Endothelial cell of umbilical vein (primary cell): ENCODE data around the gene YTHDC1. TPM values are rescaled to one million over a fixed set of nuclear protein-coding genes. Genes with fewer than 3 reads are reported as not detected.

Source experiments
- BruUV-seq: library from RNA; stranded (reverse); fragments of 400-500 nt; replicated peaks from 2 replicates; lab custom pipeline; 2021; lab: Mats Ljungman, UMichigan
- CTCF ChIA-PET: fragments of 300-600, 350-600 bp; sonication (Branson Sonifier 250); formaldehyde crosslinking; loops from one replicate; lab custom pipeline; 2021; ENCODE audit warnings: antibody characterized with exemption, inconsistent platforms; lab: Charles Lee
- POLR2A ChIA-PET: fragments of 300-600, 350-600 bp; sonication (Branson Sonifier 250); formaldehyde crosslinking; loops from one replicate; lab custom pipeline; 2021; ENCODE audit warnings: antibody characterized with exemption, inconsistent platforms; lab: Charles Lee
- DNase-seq: peaks from one replicate; pipeline ENCODE4 v3.0.0-alpha.2; 2011; ENCODE audit warnings: low read depth, low spot score
- FAIRE-seq: peaks from 2 replicates; lab custom pipeline; 2011; peaks lifted over from hg19 to GRCh38; lab: Jason Lieb, UNC
- H2AFZ ChIP-seq: 2 replicates; pipeline ENCODE4 v1.6.0; 2012; ENCODE audit warnings: low read depth, low read length, control low read depth, inconsistent platforms
- H3K27ac ChIP-seq: 2 replicates; pipeline ENCODE4 v1.5.1; 2011; ENCODE audit warnings: low read depth, mild to moderate bottlenecking, control low read depth, low read length, moderate library complexity; ENCODE audit not compliant: insufficient read depth
- H3K27me3 ChIP-seq, 2 experiments: 2 replicates each; pipeline versions ENCODE4 v1.6.0 to v1.6.1; 2011; ENCODE audit warnings: low read length in 2 of 2, mixed read lengths in 1 of 2; ENCODE audit not compliant: control insufficient read depth in 2 of 2, insufficient read depth in 2 of 2
- H3K36me3 ChIP-seq, 2 experiments: 2 replicates in 1 of 2; 3 replicates in 1 of 2; pipeline ENCODE4 v1.5.1; 2011; ENCODE audit warnings: low read length in 2 of 2, mild to moderate bottlenecking in 1 of 2, moderate library complexity in 1 of 2; ENCODE audit not compliant: control insufficient read depth in 2 of 2, insufficient read depth in 2 of 2; ENCODE audit errors: extremely low read depth in 1 of 2
- H3K4me1 ChIP-seq: 3 replicates; pipeline ENCODE4 v1.5.1; 2011; ENCODE audit warnings: mild to moderate bottlenecking, low read length; ENCODE audit not compliant: control insufficient read depth, insufficient read depth; ENCODE audit errors: extremely low read depth
- H3K4me2 ChIP-seq: 2 replicates; pipeline ENCODE4 v1.6.1; 2011; ENCODE audit warnings: low read length, control low read depth, mixed read lengths; ENCODE audit not compliant: insufficient read depth
- H3K4me3 ChIP-seq, 3 experiments: fragments of 200-600 bp in 1 of 3; sonication (generic), shearing (Covaris generic) in 1 of 3; replicated peaks in 1 of 3; 2 replicates each; pipeline ENCODE4 v1.5.1; 2011 to 2016; ENCODE audit warnings: control low read depth in 3 of 3, low read length in 3 of 3, mild to moderate bottlenecking in 2 of 3, inconsistent platforms in 1 of 3, low read depth in 1 of 3, moderate library complexity in 1 of 3; ENCODE audit not compliant: insufficient read depth in 1 of 3
- H3K79me2 ChIP-seq: 2 replicates; pipeline ENCODE4 v1.6.0; 2012; ENCODE audit warnings: low read length, inconsistent platforms; ENCODE audit not compliant: control insufficient read depth, insufficient read depth
- H3K9ac ChIP-seq: replicated peaks from 2 replicates; pipeline ENCODE3; 2011; ENCODE audit warnings: low read length, control low read depth; ENCODE audit not compliant: insufficient read depth; ENCODE audit errors: extremely low read depth
- H3K9me1 ChIP-seq: replicated peaks from 3 replicates; pipeline ENCODE4 v1.6.0; 2011; ENCODE audit warnings: mild to moderate bottlenecking, low read length; ENCODE audit not compliant: control insufficient read depth, insufficient read depth; ENCODE audit errors: extremely low read depth
- H3K9me3 ChIP-seq: replicated peaks from 2 replicates; pipeline ENCODE4 v1.5.1; 2012; ENCODE audit warnings: low read length, inconsistent platforms; ENCODE audit not compliant: control insufficient read depth, insufficient read depth
- H4K20me1 ChIP-seq: replicated peaks from 2 replicates; pipeline ENCODE3; 2011; ENCODE audit warnings: mild to moderate bottlenecking, low read length; ENCODE audit not compliant: control insufficient read depth, insufficient read depth; ENCODE audit errors: extremely low read depth
- CTCF ChIP-seq, 2 donors: IDR thresholded peaks; 1 replicate in 1 of 2; 2 replicates in 1 of 2; pipeline ENCODE4 v1.5.1; 2011; ENCODE audit warnings: low read length in 2 of 2, mild to moderate bottlenecking in 2 of 2, moderate library complexity in 2 of 2, control low read depth in 1 of 2, inconsistent platforms in 1 of 2, low read depth in 1 of 2; ENCODE audit not compliant: insufficient read depth in 1 of 2; ENCODE audit errors: extremely low read depth in 1 of 2
- EZH2 ChIP-seq: IDR thresholded peaks from 2 replicates; pipeline ENCODE4 v1.6.1; 2012; ENCODE audit warnings: borderline replicate concordance, low read depth, mild to moderate bottlenecking, moderate library complexity, low read length, inconsistent platforms; ENCODE audit not compliant: severe bottlenecking
- FOS ChIP-seq: IDR thresholded peaks from 2 replicates; pipeline ENCODE4 v1.6.1; 2011; ENCODE audit warnings: mild to moderate bottlenecking, low read length, moderate library complexity, borderline replicate concordance; ENCODE audit not compliant: insufficient read depth
- GATA2 ChIP-seq: IDR thresholded peaks from 2 replicates; pipeline ENCODE4 v1.7.0; 2011; ENCODE audit warnings: low read depth, mild to moderate bottlenecking, moderate library complexity, mixed read lengths, low read length; ENCODE audit not compliant: insufficient read length, insufficient read depth
- JUN ChIP-seq: IDR thresholded peaks from 2 replicates; pipeline ENCODE4 v1.6.1; 2011; ENCODE audit warnings: borderline replicate concordance, low read depth; ENCODE audit not compliant: insufficient read length, insufficient read depth
- MAX ChIP-seq: IDR thresholded peaks from 2 replicates; pipeline ENCODE4 v1.6.1; 2011; ENCODE audit not compliant: insufficient read depth, insufficient read length
- MYC ChIP-seq: IDR thresholded peaks from one replicate; pipeline ENCODE4 v1.6.1; 2011; ENCODE audit warnings: mild to moderate bottlenecking, low read depth, low read length
- POLR2A ChIP-seq: IDR thresholded peaks from 2 replicates; pipeline ENCODE4 v1.6.1; 2012; ENCODE audit warnings: low read depth, mild to moderate bottlenecking, control low read depth, low read length
- POLR2AphosphoS5 ChIP-seq: IDR thresholded peaks from 2 replicates; pipeline ENCODE4 v1.6.1; 2012; ENCODE audit warnings: low read depth, mild to moderate bottlenecking, control low read depth, low read length, moderate library complexity; ENCODE audit not compliant: insufficient read depth
- dilution Hi-C: fragments of 300-500 bp; cut with MboI; formaldehyde crosslinking; loops from one replicate; pipeline ENCODE4 v1.15.0; 2019; ENCODE audit warnings: low sequenced_read_pairs; ENCODE audit not compliant: extremely low pct_ligation_motif_present
- intact Hi-C: fragments of 100-400 bp; cut with micrococcal nuclease; formaldehyde crosslinking; loops from one replicate; pipeline ENCODE4 v1.10.0; 2022
- polyA plus RNA-seq, 4 experiments: library from polyadenylated mRNA; depleted of rRNA in 3 of 4; stranded (reverse) in 3 of 4; unstranded in 1 of 4; fragments of >200 nt; gene quantifications; 2 replicates each; pipeline versions ENCODE4 v1.2.1 to v1.2.3, GENCODE V29; 2011 to 2012; ENCODE audit warnings: missing spikeins in 1 of 4
- total RNA-seq: library from RNA; stranded (reverse); gene quantifications from 2 replicates; pipeline ENCODE4 v1.2.3, GENCODE V29; 2021

Gene YTHDC1
- total and polyA plus RNA-seq, 2 donors (not counting 3 experiments of a cell fraction or from before 2014, with no cell fraction given): 17.8 to 60.4 TPM

DNA sequence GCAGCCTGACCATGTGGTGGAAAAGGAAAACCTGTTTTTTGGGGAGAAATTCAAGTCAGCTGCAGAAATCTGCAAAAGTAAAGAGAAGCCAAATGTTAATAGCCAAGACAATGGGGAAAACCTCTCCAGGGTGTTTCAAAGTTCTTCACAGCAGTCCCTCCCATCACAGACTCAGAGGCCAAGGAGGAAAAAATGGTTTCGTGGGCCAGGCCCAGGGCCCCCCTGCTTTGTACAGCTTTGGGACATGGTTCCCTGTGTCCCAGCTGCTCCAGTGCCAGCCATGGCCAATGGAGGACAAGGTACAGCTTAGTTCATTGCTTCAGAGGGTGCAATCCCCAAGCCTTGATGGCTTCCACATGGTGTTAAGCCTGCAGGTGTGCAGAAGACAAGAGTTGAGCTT lies 15.2 kb upstream of the YTHDC1 start:
- intact Hi-C loops (no loop called here), dilution Hi-C loops (no loop called here)
- Histone ChIP-seq H3K27ac (no peak overlapping the region), H3K27me3 (peaks cover 2 to 12% of the 10 kb centered on the region in 2 experiments), H3K9me1 (no peaks in the 10 kb centered on the region), H3K79me2 (no peaks in the 10 kb centered on the region), H2AFZ (no peak overlapping the region), H3K4me1 (no peaks in the 10 kb centered on the region), H3K9ac (no peak overlapping the region), H3K4me2 (no peak overlapping the region), H3K9me3 (no peaks in the 10 kb centered on the region), H3K4me3 (no peak overlapping the region), H4K20me1 (no peaks in the 10 kb centered on the region), H3K36me3 (no peaks in the 10 kb centered on the region)
- POLR2A ChIA-PET: no interaction called here
- no peak for DNase-seq
- no peak for FAIRE-seq
- CTCF ChIA-PET: interaction anchor here (0.8 to 1.2 kb wide), 2 partner anchors 11 to 93 kb away, joined by 3 to 4 read pairs; no protein-coding TSS in a partner anchor
- TF ChIP-seq POLR2A: no peak
- TF ChIP-seq EZH2: no peak
- no peak for TF ChIP-seq POLR2AphosphoS5
- no peak for TF ChIP-seq GATA2
- no peak for TF ChIP-seq CTCF (IDR thresholded peaks at IDR 0.05; ENCODE audit: extremely low read depth in 1 of 2, insufficient read depth in 1 of 2, low read depth in 1 of 2, low read length in 2 of 2)
- BruUV-seq: no TSS peak

DNA sequence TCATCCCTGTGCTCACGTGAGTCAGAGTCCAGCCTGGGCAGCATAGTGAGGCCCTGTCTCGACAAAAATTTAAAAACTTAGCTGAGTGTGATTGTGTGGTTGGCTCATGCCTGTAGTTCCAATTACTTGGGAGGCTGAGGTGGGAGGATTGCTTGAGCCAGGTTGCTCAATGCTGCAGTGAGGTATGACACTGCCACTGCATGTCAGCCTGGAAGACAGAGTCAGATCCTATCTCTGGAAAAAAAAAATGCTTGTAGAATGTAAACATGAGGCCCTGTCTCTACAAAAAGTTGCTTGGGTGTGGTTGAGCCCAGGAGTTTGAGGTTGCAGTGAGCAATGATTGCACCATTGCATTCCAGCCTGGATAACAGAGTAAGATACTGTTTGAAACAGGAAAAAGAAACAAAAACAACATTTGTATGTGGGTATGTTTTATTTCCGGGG lies 11.3 kb upstream of the YTHDC1 start:
- dilution Hi-C loops (no loop called here), intact Hi-C loops (no loop called here)
- no peaks in the 10 kb centered on the region for H3K9me3 ChIP-seq
- no peaks in the 10 kb centered on the region for H4K20me1 ChIP-seq
- no peak for DNase-seq
- no TSS peak for BruUV-seq
- H3K4me2 ChIP-seq: no peak overlapping the region
- no peak for FAIRE-seq
- CTCF ChIA-PET: interaction anchor here (1.1 to 1.3 kb wide), 2 partner anchors 13 to 15 kb away, joined by 3 read pairs; no protein-coding TSS in a partner anchor
- no peak overlapping the region for H3K4me3 ChIP-seq
- H3K79me2 ChIP-seq: no peaks in the 10 kb centered on the region
- H3K4me1 ChIP-seq: no peaks in the 10 kb centered on the region
- H3K9me1 ChIP-seq: no peaks in the 10 kb centered on the region
- TF ChIP-seq POLR2AphosphoS5: no peak
- no peak for TF ChIP-seq GATA2
- TF ChIP-seq FOS: no peak
- TF ChIP-seq POLR2A: no peak
- no peak for TF ChIP-seq JUN
- no peak for TF ChIP-seq CTCF (IDR thresholded peaks at IDR 0.05; ENCODE audit: extremely low read depth in 1 of 2, insufficient read depth in 1 of 2, low read depth in 1 of 2, low read length in 2 of 2)
- no peak for TF ChIP-seq MYC
- TF ChIP-seq EZH2: no peak
- no peak for TF ChIP-seq MAX
- no peaks in the 10 kb centered on the region for H3K36me3 ChIP-seq
- H2AFZ ChIP-seq: no peak overlapping the region
- POLR2A ChIA-PET: no interaction called here
- no peak overlapping the region for H3K27ac ChIP-seq
- peaks cover 6 to 15% of the 10 kb centered on the region in 2 experiments for H3K27me3 ChIP-seq
- no peak overlapping the region for H3K9ac ChIP-seq
